Measurements from ENCODE around the gene LRRC10B. TPM values are rescaled to one million over a fixed set of nuclear protein-coding genes. Genes with fewer than 3 reads are reported as not detected.

Gene LRRC10B
- total RNA-seq, 4 donors from 2014 or later: 0.45 to 1.4 (median 1.1) TPM

GRCh38 chr11:61549177-61549576 lies 40.6 kb downstream of the LRRC10B start:
- Histone ChIP-seq H3K36me3 (no peaks in the 10 kb centered on the region), H3K27ac (no peak overlapping the region), H3K27me3 (peaks cover 99% of the 10 kb centered on the region), H3K4me1 (peaks cover 0 to 8% (median 0%) of the 10 kb centered on the region in 3 donors), H3K4me3 (no peak overlapping the region), H3K9me3 (no peaks in the 10 kb centered on the region)
- WGBS, 2 donors (ENCODE audit: low coverage in 1 of 2): 73 to 89% methylated on average over 3 of the region's 8 CpGs
- no peak for ATAC-seq
- TF ChIP-seq POLR2A (IDR thresholded peaks at IDR 0.05) (no peak), CTCF (IDR thresholded peaks at IDR 0.05) (no peak), EP300 (IDR thresholded peaks at IDR 0.05) (no peak), POLR2AphosphoS5 (IDR thresholded peaks at IDR 0.05) (no peak)

GRCh38 chr11:61549662-61550568 lies 41.4 kb downstream of the LRRC10B start:
- WGBS, 2 donors (ENCODE audit: low coverage in 1 of 2): 68 to 85% methylated on average over 4 to 9 of the region's 23 CpGs
- Histone ChIP-seq H3K4me3 (no peak overlapping the region), H3K27ac (no peak overlapping the region), H3K4me1 (peaks cover 0 to 9% (median 0%) of the 10 kb centered on the region in 3 donors), H3K9me3 (no peaks in the 10 kb centered on the region), H3K27me3 (peaks cover 100% of the 10 kb centered on the region), H3K36me3 (no peaks in the 10 kb centered on the region)
- no peak for ATAC-seq
- TF ChIP-seq POLR2AphosphoS5 (IDR thresholded peaks at IDR 0.05) (no peak), EP300 (IDR thresholded peaks at IDR 0.05) (no peak), CTCF (IDR thresholded peaks at IDR 0.05) (no peak)

- no peak for ATAC-seq
- Histone ChIP-seq H3K27me3 (peaks cover 100% of the 10 kb centered on the region), H3K4me1 (peaks cover 0 to 18% (median 0%) of the 10 kb centered on the region in 3 donors), H3K36me3 (no peaks in the 10 kb centered on the region), H3K27ac (no peak overlapping the region), H3K9me3 (no peaks in the 10 kb centered on the region), H3K4me3 (no peak overlapping the region)
- 86 to 95% methylated on average over 1 to 14 of the region's 18 CpGs for WGBS, 2 donors (ENCODE audit: low coverage in 1 of 2)
- no peak for TF ChIP-seq POLR2A (IDR thresholded peaks at IDR 0.05)
- no peak for TF ChIP-seq POLR2AphosphoS5 (IDR thresholded peaks at IDR 0.05)
- TF ChIP-seq EP300 (IDR thresholded peaks at IDR 0.05): no peak
- no peak for TF ChIP-seq CTCF (IDR thresholded peaks at IDR 0.05)
Measured at GRCh38 chr11:61550665-61551227, 42.2 kb downstream of the LRRC10B start.

GRCh38 chr11:61551634-61552033 lies 43.1 kb downstream of the LRRC10B start:
- H3K4me3 ChIP-seq: no peak overlapping the region
- WGBS, 2 donors (ENCODE audit: low coverage in 1 of 2): 60% methylated on average over 1 of the region's 12 CpGs; no CpG with 5 or more reads in 1 of the 2 donors
- H3K27me3 ChIP-seq: peaks cover 100% of the 10 kb centered on the region
- no peaks in the 10 kb centered on the region for H3K36me3 ChIP-seq
- TF ChIP-seq POLR2AphosphoS5 (IDR thresholded peaks at IDR 0.05) (no peak), EP300 (IDR thresholded peaks at IDR 0.05) (no peak), POLR2A (IDR thresholded peaks at IDR 0.05) (no peak), CTCF (IDR thresholded peaks at IDR 0.05) (no peak)
- H3K9me3 ChIP-seq: no peaks in the 10 kb centered on the region
- ATAC-seq: no peak
- no peak overlapping the region for H3K27ac ChIP-seq
- peaks cover 0 to 19% (median 0%) of the 10 kb centered on the region in 3 donors for H3K4me1 ChIP-seq

All from gastroesophageal sphincter (tissue), 4 donors.